GM12865 (cell line): ENCODE data around the gene VIPR2.

ENCODE experiments used
- DNase-seq: peaks from one replicate; pipeline ENCODE4 v3.0.0; 2010; ENCODE audit warnings: low read depth
- H3K4me3 ChIP-seq: 2 replicates; pipeline ENCODE4 v1.5.1; 2011; ENCODE audit warnings: mild to moderate bottlenecking, low read depth, low read length, control low read depth
- TF ChIP-seq, protein P1 (sequence below): IDR thresholded peaks from 2 replicates; pipeline ENCODE4 v1.5.1; 2011; ENCODE audit warnings: low read length, control low read depth, low read depth, inconsistent platforms; ENCODE audit not compliant: insufficient read depth; ENCODE audit errors: missing control alignments

Gene VIPR2

DNA sequence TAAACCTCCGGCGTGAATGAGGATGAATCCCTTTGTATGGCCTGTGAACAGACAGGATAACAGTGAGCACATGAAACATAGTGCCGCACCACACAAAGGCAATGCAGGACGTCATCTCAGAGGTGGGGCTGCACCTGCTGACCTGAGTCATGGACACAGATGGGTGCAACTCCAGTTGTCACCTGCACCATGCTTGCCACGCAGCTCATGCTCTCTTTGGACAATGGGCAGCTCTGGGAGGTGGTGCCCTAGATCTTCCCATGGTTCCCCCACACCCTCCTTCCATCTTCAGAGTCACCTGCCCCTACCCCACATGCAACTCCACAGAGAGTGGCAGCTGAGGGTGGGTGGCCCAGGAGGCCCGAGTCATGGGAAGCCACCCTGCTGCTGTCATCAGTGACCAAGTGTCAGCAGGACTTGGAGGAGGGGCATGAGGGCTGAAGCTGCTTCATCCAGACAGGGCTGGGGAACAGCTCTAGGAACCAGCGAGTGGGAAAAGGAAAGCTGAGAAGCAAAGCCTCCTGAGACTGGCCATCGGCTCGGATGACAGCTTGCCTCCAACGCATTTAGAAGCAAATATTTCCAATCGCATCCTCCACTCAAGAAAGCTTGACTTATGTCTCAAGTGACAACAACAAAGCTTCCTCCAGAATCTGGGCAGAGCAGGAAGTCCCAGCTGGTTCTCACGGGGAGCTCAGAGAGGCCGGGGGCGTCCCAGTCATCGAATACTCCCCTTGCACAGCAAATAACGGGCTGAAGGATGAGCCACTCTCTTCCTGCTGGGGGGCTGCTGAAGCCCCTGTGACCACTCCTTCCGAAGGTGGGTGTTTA is 27.1 kb downstream of the VIPR2 start:
- TF ChIP-seq, protein P1, sequence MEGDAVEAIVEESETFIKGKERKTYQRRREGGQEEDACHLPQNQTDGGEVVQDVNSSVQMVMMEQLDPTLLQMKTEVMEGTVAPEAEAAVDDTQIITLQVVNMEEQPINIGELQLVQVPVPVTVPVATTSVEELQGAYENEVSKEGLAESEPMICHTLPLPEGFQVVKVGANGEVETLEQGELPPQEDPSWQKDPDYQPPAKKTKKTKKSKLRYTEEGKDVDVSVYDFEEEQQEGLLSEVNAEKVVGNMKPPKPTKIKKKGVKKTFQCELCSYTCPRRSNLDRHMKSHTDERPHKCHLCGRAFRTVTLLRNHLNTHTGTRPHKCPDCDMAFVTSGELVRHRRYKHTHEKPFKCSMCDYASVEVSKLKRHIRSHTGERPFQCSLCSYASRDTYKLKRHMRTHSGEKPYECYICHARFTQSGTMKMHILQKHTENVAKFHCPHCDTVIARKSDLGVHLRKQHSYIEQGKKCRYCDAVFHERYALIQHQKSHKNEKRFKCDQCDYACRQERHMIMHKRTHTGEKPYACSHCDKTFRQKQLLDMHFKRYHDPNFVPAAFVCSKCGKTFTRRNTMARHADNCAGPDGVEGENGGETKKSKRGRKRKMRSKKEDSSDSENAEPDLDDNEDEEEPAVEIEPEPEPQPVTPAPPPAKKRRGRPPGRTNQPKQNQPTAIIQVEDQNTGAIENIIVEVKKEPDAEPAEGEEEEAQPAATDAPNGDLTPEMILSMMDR = no peak
- no peak for DNase-seq
- H3K4me3 ChIP-seq = no peak overlapping the region

DNA sequence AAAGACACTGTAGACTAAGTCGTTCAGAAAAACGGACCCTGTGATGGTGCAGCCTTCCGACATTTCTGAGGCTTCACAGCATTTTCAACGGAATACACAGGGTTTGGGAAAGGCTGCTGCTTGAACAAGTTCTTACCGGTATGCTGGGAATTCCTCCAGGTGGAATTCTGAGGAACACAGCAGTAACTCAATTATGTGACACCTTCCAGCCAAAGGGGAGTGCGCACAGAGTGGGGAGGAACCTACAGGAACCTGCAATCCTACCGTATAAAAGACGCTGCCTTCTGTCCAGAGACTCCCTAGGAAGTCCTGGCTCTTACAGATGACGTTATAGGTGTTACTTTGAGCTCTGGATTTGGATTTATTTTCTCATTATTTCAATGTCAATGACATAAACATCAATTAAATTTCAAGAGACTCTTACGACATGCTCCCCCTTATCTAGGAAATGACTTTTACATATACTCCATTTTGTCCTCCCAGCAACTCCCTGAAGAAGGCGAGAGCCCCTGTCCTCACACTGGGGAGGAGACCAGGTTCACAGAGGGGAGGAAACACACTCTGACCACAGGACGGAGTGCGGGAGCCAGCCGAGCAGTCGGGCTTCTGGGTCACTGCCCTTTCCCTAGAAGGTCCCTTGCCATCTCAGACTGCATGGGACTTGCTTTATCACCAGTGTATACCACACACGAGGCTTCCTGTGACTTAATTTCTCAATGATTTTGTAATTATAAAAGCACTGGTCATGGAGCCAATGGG is 27.9 kb downstream of the VIPR2 start:
- TF ChIP-seq, protein P1 = no peak
- no peak for DNase-seq
- H3K4me3 ChIP-seq = no peak overlapping the region

DNA sequence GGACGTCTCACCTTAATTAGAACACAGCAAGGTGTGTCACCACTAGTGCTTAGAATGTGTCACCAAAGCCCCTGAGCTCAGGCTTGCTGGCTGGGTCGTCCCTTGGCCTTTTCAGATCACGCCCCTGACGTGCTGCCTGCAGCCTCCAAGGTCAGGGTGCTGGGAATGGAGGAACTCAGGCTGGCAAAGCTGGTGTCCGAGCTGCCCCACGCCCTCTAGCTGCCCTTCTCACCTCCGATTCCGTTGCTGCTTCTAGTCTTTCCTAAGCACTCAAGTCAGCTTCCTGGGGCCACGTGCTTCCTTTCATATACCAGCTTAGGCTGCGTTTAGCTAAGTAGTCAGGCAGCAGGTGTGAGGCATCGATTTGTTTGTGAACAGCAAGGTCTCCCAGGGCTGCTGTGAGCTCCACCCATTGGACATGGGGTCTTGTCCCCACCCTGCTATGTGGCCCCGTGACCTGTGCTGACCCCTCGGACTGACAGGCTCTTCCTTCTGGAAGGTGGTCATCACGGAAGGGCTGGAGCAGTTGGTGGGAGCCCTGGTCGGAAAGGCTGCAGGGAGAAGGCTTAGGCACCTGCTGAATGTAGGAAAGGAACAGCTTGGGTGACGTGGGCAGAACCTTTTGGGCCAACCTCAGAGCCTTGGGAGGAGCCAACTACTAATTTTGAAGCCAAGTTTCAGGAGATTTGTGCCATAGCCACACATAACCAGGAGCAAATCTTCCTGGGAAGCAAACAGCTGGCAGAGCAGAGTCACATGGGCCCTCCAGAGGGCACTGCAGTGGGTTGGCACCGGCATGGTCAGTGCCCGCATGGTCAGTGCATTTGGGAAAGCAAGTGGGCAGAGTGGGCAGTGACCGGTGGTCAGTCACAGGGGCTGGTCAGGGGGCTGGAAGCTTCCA is 28.8 kb downstream of the VIPR2 start:
- H3K4me3 ChIP-seq = no peak overlapping the region
- TF ChIP-seq, protein P1 = no peak
- DNase-seq = no peak

DNA sequence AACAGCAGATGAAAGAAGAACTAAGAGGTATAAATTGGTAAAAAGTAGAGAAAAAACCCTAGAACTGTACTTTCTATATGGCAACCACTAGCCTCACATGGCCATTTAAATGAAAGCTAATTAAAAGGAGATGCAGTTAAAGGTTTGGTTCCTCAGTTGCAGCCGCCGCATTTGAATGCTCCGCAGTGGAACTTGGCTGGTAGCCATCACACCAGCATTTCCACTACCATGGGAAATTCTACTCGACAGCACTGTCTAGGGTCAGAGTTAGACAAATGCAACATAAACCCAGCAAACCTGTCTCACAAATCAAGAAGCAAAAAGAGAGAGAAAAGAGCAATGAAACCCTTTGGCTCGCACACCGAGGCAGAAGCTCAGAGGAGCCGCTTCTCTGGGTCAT is 29.7 kb downstream of the VIPR2 start:
- no peak overlapping the region for H3K4me3 ChIP-seq
- DNase-seq = no peak
- TF ChIP-seq, protein P1 = no peak

DNA sequence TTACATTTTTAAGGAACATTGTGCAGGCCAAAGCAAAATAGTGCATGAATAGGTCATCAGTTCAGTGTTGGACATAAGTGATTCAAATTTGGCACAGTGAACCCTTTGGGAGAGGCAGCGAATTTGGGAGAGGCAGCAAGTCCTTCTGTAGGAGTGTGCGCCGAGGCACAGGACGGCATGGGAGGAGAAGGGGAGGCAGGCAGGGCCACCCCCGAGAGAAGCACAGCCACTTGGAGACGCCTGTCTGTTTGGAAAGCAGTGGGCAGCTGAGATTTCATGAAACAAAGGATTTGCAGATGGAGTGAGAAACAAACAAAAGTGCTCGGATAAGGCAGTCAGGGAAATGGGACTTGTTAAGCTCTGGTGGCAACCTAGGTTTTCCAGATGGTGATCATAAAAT is 30.6 kb downstream of the VIPR2 start:
- TF ChIP-seq, protein P1 = no peak
- no peak overlapping the region for H3K4me3 ChIP-seq
- DNase-seq = no peak

DNA sequence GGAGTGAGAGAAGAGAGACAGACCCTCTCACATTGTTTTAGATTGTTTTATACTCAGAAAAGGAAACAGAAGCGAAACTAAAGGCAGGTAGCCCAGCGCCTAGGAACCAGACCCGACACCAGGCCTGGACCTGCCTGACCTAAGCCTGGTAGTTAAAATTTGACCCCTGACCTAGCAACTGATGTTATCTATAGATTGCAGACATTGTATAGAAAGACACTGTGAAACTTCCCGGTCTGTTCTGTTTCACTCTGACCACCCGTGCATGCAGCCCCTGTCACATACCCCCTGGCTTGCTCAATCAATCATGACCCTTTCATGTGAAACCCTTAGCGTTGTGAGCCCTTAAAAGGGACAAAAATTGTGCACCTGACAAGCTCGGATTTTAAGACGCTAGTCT is 31.6 kb downstream of the VIPR2 start:
- DNase-seq = no peak
- TF ChIP-seq, protein P1 = no peak
- no peak overlapping the region for H3K4me3 ChIP-seq
